Endothelial cell of umbilical vein (primary cell): ENCODE data around the gene CCR3. TPM values are rescaled to one million over a fixed set of nuclear protein-coding genes. Genes with fewer than 3 reads are reported as not detected.

Source experiments
- BruUV-seq: library from RNA; stranded (reverse); fragments of 400-500 nt; replicated peaks from 2 replicates; lab custom pipeline; 2021; lab: Mats Ljungman, UMichigan
- CTCF ChIA-PET: fragments of 300-600, 350-600 bp; sonication (Branson Sonifier 250); formaldehyde crosslinking; loops from one replicate; lab custom pipeline; 2021; ENCODE audit warnings: antibody characterized with exemption, inconsistent platforms; lab: Charles Lee
- POLR2A ChIA-PET: fragments of 300-600, 350-600 bp; sonication (Branson Sonifier 250); formaldehyde crosslinking; loops from one replicate; lab custom pipeline; 2021; ENCODE audit warnings: antibody characterized with exemption, inconsistent platforms; lab: Charles Lee
- DNase-seq: peaks from one replicate; pipeline ENCODE4 v3.0.0-alpha.2; 2011; ENCODE audit warnings: low read depth, low spot score
- FAIRE-seq: peaks from 2 replicates; lab custom pipeline; 2011; peaks lifted over from hg19 to GRCh38; lab: Jason Lieb, UNC
- H2AFZ ChIP-seq: 2 replicates; pipeline ENCODE4 v1.6.0; 2012; ENCODE audit warnings: low read depth, low read length, control low read depth, inconsistent platforms
- H3K27ac ChIP-seq: 2 replicates; pipeline ENCODE4 v1.5.1; 2011; ENCODE audit warnings: low read depth, mild to moderate bottlenecking, control low read depth, low read length, moderate library complexity; ENCODE audit not compliant: insufficient read depth
- H3K27me3 ChIP-seq, 2 experiments: 2 replicates each; pipeline versions ENCODE4 v1.6.0 to v1.6.1; 2011; ENCODE audit warnings: low read length in 2 of 2, mixed read lengths in 1 of 2; ENCODE audit not compliant: control insufficient read depth in 2 of 2, insufficient read depth in 2 of 2
- H3K36me3 ChIP-seq, 2 experiments: 2 replicates in 1 of 2; 3 replicates in 1 of 2; pipeline ENCODE4 v1.5.1; 2011; ENCODE audit warnings: low read length in 2 of 2, mild to moderate bottlenecking in 1 of 2, moderate library complexity in 1 of 2; ENCODE audit not compliant: control insufficient read depth in 2 of 2, insufficient read depth in 2 of 2; ENCODE audit errors: extremely low read depth in 1 of 2
- H3K4me1 ChIP-seq: 3 replicates; pipeline ENCODE4 v1.5.1; 2011; ENCODE audit warnings: mild to moderate bottlenecking, low read length; ENCODE audit not compliant: control insufficient read depth, insufficient read depth; ENCODE audit errors: extremely low read depth
- H3K4me2 ChIP-seq: 2 replicates; pipeline ENCODE4 v1.6.1; 2011; ENCODE audit warnings: low read length, control low read depth, mixed read lengths; ENCODE audit not compliant: insufficient read depth
- H3K4me3 ChIP-seq, 3 experiments: fragments of 200-600 bp in 1 of 3; sonication (generic), shearing (Covaris generic) in 1 of 3; replicated peaks in 1 of 3; 2 replicates each; pipeline ENCODE4 v1.5.1; 2011 to 2016; ENCODE audit warnings: control low read depth in 3 of 3, low read length in 3 of 3, mild to moderate bottlenecking in 2 of 3, inconsistent platforms in 1 of 3, low read depth in 1 of 3, moderate library complexity in 1 of 3; ENCODE audit not compliant: insufficient read depth in 1 of 3
- H3K79me2 ChIP-seq: 2 replicates; pipeline ENCODE4 v1.6.0; 2012; ENCODE audit warnings: low read length, inconsistent platforms; ENCODE audit not compliant: control insufficient read depth, insufficient read depth
- H3K9ac ChIP-seq: replicated peaks from 2 replicates; pipeline ENCODE3; 2011; ENCODE audit warnings: low read length, control low read depth; ENCODE audit not compliant: insufficient read depth; ENCODE audit errors: extremely low read depth
- H3K9me1 ChIP-seq: replicated peaks from 3 replicates; pipeline ENCODE4 v1.6.0; 2011; ENCODE audit warnings: mild to moderate bottlenecking, low read length; ENCODE audit not compliant: control insufficient read depth, insufficient read depth; ENCODE audit errors: extremely low read depth
- H3K9me3 ChIP-seq: replicated peaks from 2 replicates; pipeline ENCODE4 v1.5.1; 2012; ENCODE audit warnings: low read length, inconsistent platforms; ENCODE audit not compliant: control insufficient read depth, insufficient read depth
- H4K20me1 ChIP-seq: replicated peaks from 2 replicates; pipeline ENCODE3; 2011; ENCODE audit warnings: mild to moderate bottlenecking, low read length; ENCODE audit not compliant: control insufficient read depth, insufficient read depth; ENCODE audit errors: extremely low read depth
- CTCF ChIP-seq, 2 donors: IDR thresholded peaks; 1 replicate in 1 of 2; 2 replicates in 1 of 2; pipeline ENCODE4 v1.5.1; 2011; ENCODE audit warnings: low read length in 2 of 2, mild to moderate bottlenecking in 2 of 2, moderate library complexity in 2 of 2, control low read depth in 1 of 2, inconsistent platforms in 1 of 2, low read depth in 1 of 2; ENCODE audit not compliant: insufficient read depth in 1 of 2; ENCODE audit errors: extremely low read depth in 1 of 2
- EZH2 ChIP-seq: IDR thresholded peaks from 2 replicates; pipeline ENCODE4 v1.6.1; 2012; ENCODE audit warnings: borderline replicate concordance, low read depth, mild to moderate bottlenecking, moderate library complexity, low read length, inconsistent platforms; ENCODE audit not compliant: severe bottlenecking
- FOS ChIP-seq: IDR thresholded peaks from 2 replicates; pipeline ENCODE4 v1.6.1; 2011; ENCODE audit warnings: mild to moderate bottlenecking, low read length, moderate library complexity, borderline replicate concordance; ENCODE audit not compliant: insufficient read depth
- GATA2 ChIP-seq: IDR thresholded peaks from 2 replicates; pipeline ENCODE4 v1.7.0; 2011; ENCODE audit warnings: low read depth, mild to moderate bottlenecking, moderate library complexity, mixed read lengths, low read length; ENCODE audit not compliant: insufficient read length, insufficient read depth
- JUN ChIP-seq: IDR thresholded peaks from 2 replicates; pipeline ENCODE4 v1.6.1; 2011; ENCODE audit warnings: borderline replicate concordance, low read depth; ENCODE audit not compliant: insufficient read length, insufficient read depth
- MAX ChIP-seq: IDR thresholded peaks from 2 replicates; pipeline ENCODE4 v1.6.1; 2011; ENCODE audit not compliant: insufficient read depth, insufficient read length
- MYC ChIP-seq: IDR thresholded peaks from one replicate; pipeline ENCODE4 v1.6.1; 2011; ENCODE audit warnings: mild to moderate bottlenecking, low read depth, low read length
- POLR2A ChIP-seq: IDR thresholded peaks from 2 replicates; pipeline ENCODE4 v1.6.1; 2012; ENCODE audit warnings: low read depth, mild to moderate bottlenecking, control low read depth, low read length
- POLR2AphosphoS5 ChIP-seq: IDR thresholded peaks from 2 replicates; pipeline ENCODE4 v1.6.1; 2012; ENCODE audit warnings: low read depth, mild to moderate bottlenecking, control low read depth, low read length, moderate library complexity; ENCODE audit not compliant: insufficient read depth
- dilution Hi-C: fragments of 300-500 bp; cut with MboI; formaldehyde crosslinking; loops from one replicate; pipeline ENCODE4 v1.15.0; 2019; ENCODE audit warnings: low sequenced_read_pairs; ENCODE audit not compliant: extremely low pct_ligation_motif_present
- intact Hi-C: fragments of 100-400 bp; cut with micrococcal nuclease; formaldehyde crosslinking; loops from one replicate; pipeline ENCODE4 v1.10.0; 2022
- polyA plus RNA-seq, 4 experiments: library from polyadenylated mRNA; depleted of rRNA in 3 of 4; stranded (reverse) in 3 of 4; unstranded in 1 of 4; fragments of >200 nt; gene quantifications; 2 replicates each; pipeline versions ENCODE4 v1.2.1 to v1.2.3, GENCODE V29; 2011 to 2012; ENCODE audit warnings: missing spikeins in 1 of 4
- total RNA-seq: library from RNA; stranded (reverse); gene quantifications from 2 replicates; pipeline ENCODE4 v1.2.3, GENCODE V29; 2021

CCR3 gene
- total and polyA plus RNA-seq, 2 donors (not counting 3 experiments of a cell fraction or from before 2014, with no cell fraction given): not detected

- BruUV-seq: no TSS peak
- Histone ChIP-seq H4K20me1 (no peaks in the 10 kb centered on the region), H2AFZ (no peak overlapping the region), H3K9me1 (no peaks in the 10 kb centered on the region), H3K4me1 (no peaks in the 10 kb centered on the region), H3K79me2 (no peaks in the 10 kb centered on the region), H3K27me3 (peaks cover 0 to 3% of the 10 kb centered on the region in 2 experiments), H3K9ac (no peak overlapping the region), H3K4me2 (no peak overlapping the region), H3K27ac (no peak overlapping the region), H3K4me3 (no peak overlapping the region), H3K9me3 (no peaks in the 10 kb centered on the region), H3K36me3 (no peaks in the 10 kb centered on the region)
- intact Hi-C loops: no loop called here
- FAIRE-seq (no peak), DNase-seq (no peak)
- CTCF ChIA-PET: no interaction called here
- POLR2A ChIA-PET: no interaction called here
- dilution Hi-C loops: no loop called here
- TF ChIP-seq MAX (no peak), EZH2 (no peak)
Observed at GRCh38 chr3:46238386-46238785, 3.9 kb upstream of the CCR3 start.

- H3K9ac ChIP-seq: no peak overlapping the region
- CTCF ChIA-PET: no interaction called here
- H3K9me1 ChIP-seq: no peaks in the 10 kb centered on the region
- no peaks in the 10 kb centered on the region for H4K20me1 ChIP-seq
- peaks cover 0 to 3% of the 10 kb centered on the region in 2 experiments for H3K27me3 ChIP-seq
- FAIRE-seq (no peak), DNase-seq (no peak)
- H3K27ac ChIP-seq: no peak overlapping the region
- dilution Hi-C loops: no loop called here
- no TSS peak for BruUV-seq
- H3K9me3 ChIP-seq: no peaks in the 10 kb centered on the region
- H3K36me3 ChIP-seq: no peaks in the 10 kb centered on the region
- intact Hi-C loops: no loop called here
- H3K79me2 ChIP-seq: no peaks in the 10 kb centered on the region
- POLR2A ChIA-PET: no interaction called here
- no peaks in the 10 kb centered on the region for H3K4me1 ChIP-seq
- no peak overlapping the region for H3K4me2 ChIP-seq
- H2AFZ ChIP-seq: no peak overlapping the region
- TF ChIP-seq FOS: no peak
- TF ChIP-seq EZH2: no peak
- TF ChIP-seq JUN: no peak
- TF ChIP-seq GATA2: no peak
- TF ChIP-seq POLR2A: no peak
- no peak for TF ChIP-seq CTCF (IDR thresholded peaks at IDR 0.05; ENCODE audit: extremely low read depth in 1 of 2, insufficient read depth in 1 of 2, low read depth in 1 of 2, low read length in 2 of 2)
- TF ChIP-seq POLR2AphosphoS5: no peak
- no peak for TF ChIP-seq MYC
- no peak for TF ChIP-seq MAX
- no peak overlapping the region for H3K4me3 ChIP-seq
Observed at GRCh38 chr3:46239301-46239938, 2.8 kb upstream of the CCR3 start.
